GM12878 (cell line): ENCODE results near the gene DOK1. TPM values are rescaled to one million over a fixed set of nuclear protein-coding genes. Genes with fewer than 3 reads are reported as not detected.
A peak's percentile ranks its signal among the peaks of the same experiment; 100 is the strongest.

ENCODE experiments used
- ATAC-seq: fragments of 200-7000 bp; cut with Tn5 transposase; 3 replicates; pipeline ENCODE4 v1.9.1; 2020; ENCODE audit warnings: mild to moderate bottlenecking, moderate library complexity
- BruUV-seq: library from RNA; stranded (reverse); fragments of 400-500 nt; replicated peaks from 2 replicates; lab custom pipeline; 2021; lab: Mats Ljungman, UMichigan
- CTCF ChIA-PET: fragments of 300-600 bp; sonication (Branson Sonifier 250); formaldehyde crosslinking; extraction: SDS; loops from one replicate; lab custom pipeline; 2021; ENCODE audit warnings: inconsistent platforms; lab: Yijun Ruan, JAX
- POLR2A ChIA-PET: fragments of 350-600 bp; formaldehyde crosslinking; extraction: SDS; loops from one replicate; lab custom pipeline; 2021; ENCODE audit warnings: inconsistent platforms; lab: Charles Lee
- RAD21 ChIA-PET: fragments of 300-600 bp; sonication (Branson Sonifier 250); formaldehyde crosslinking; loops from one replicate; lab custom pipeline; 2023; ENCODE audit warnings: antibody characterized with exemption; ENCODE audit not compliant: unreplicated experiment; lab: Charles Lee
- SMC1A ChIA-PET: fragments of 300-600 bp; sonication (Branson Sonifier 250); formaldehyde crosslinking; loops from one replicate; lab custom pipeline; 2023; ENCODE audit not compliant: unreplicated experiment, uncharacterized antibody; lab: Charles Lee
- DNase-seq: peaks from one replicate; pipeline ENCODE4 v3.0.0-alpha.2; 2011; ENCODE audit warnings: low read depth, low spot score
- FAIRE-seq: peaks from 3 replicates; lab custom pipeline; 2011; peaks lifted over from hg19 to GRCh38; lab: Jason Lieb, UNC
- H2AFZ ChIP-seq: 2 replicates; pipeline ENCODE4 v1.6.0; 2011; ENCODE audit warnings: low read depth, low read length, control low read depth; ENCODE audit not compliant: control insufficient read depth
- H3K27ac ChIP-seq: 2 replicates; pipeline ENCODE4 v1.5.1; 2011; ENCODE audit warnings: control low read depth; ENCODE audit not compliant: control insufficient read depth, insufficient read depth
- H3K27me3 ChIP-seq, 2 experiments: replicated peaks in 1 of 2; 2 replicates each; pipeline versions ENCODE4 v1.6.0 to v1.6.1; 2011; ENCODE audit warnings: low read length in 1 of 2; ENCODE audit not compliant: control insufficient read depth in 2 of 2, insufficient read depth in 2 of 2
- H3K36me3 ChIP-seq, 2 experiments: 2 replicates each; pipeline ENCODE4 v1.5.1; 2011; ENCODE audit warnings: low read length in 1 of 2; ENCODE audit not compliant: control insufficient read depth in 2 of 2, insufficient read depth in 2 of 2
- H3K4me1 ChIP-seq: 2 replicates; pipeline ENCODE4 v1.6.1; 2011; ENCODE audit warnings: mild to moderate bottlenecking, low read length, moderate library complexity, mixed read lengths; ENCODE audit not compliant: control insufficient read depth, insufficient read depth
- H3K4me2 ChIP-seq: 2 replicates; pipeline ENCODE4 v1.6.0; 2011; ENCODE audit warnings: control low read depth; ENCODE audit not compliant: control insufficient read depth, insufficient read depth
- H3K4me3 ChIP-seq: fragments of 200-600 bp; sonication (generic); 2 replicates; pipeline ENCODE4 v1.5.1; 2016
- H3K79me2 ChIP-seq: 2 replicates; pipeline ENCODE4 v1.6.0; 2011; ENCODE audit warnings: low read length; ENCODE audit not compliant: control insufficient read depth, insufficient read depth
- H3K9ac ChIP-seq: 2 replicates; pipeline ENCODE4 v1.8.0; 2011; ENCODE audit warnings: low read length, control low read depth, mixed read lengths; ENCODE audit not compliant: control insufficient read depth, insufficient read depth
- H3K9me3 ChIP-seq: replicated peaks from 3 replicates; pipeline ENCODE4 v1.5.1; 2011; ENCODE audit warnings: mild to moderate bottlenecking, low read length; ENCODE audit not compliant: control insufficient read depth, insufficient read depth
- H4K20me1 ChIP-seq: 2 replicates; pipeline ENCODE4 v1.6.0; 2011; ENCODE audit not compliant: control insufficient read depth, insufficient read depth
- NR2F1 ChIP-seq: fragments of 450-650 bp; conservative IDR thresholded peaks from 2 replicates; pipeline ENCODE4 v1.6.1; 2017; ENCODE audit warnings: mild to moderate bottlenecking
- SMAD5 ChIP-seq: IDR thresholded peaks from 2 replicates; pipeline ENCODE4 v1.6.1; 2016; ENCODE audit warnings: antibody characterized with exemption, low read depth
- TCF7 ChIP-seq: IDR thresholded peaks from 2 replicates; pipeline ENCODE4 v1.6.1; 2014; ENCODE audit warnings: antibody characterized with exemption, borderline replicate concordance
- ZSCAN29 ChIP-seq: fragments of 450-650 bp; IDR thresholded peaks from 2 replicates; pipeline ENCODE4 v1.6.1; 2017; ENCODE audit warnings: mild to moderate bottlenecking, moderate library complexity
- WGBS: methylation state at CpG from one replicate; pipeline ENCODE4 v1.1.6; 2016; ENCODE audit warnings: low lambda C conversion rate; ENCODE audit not compliant: insufficient replicate concordance, insufficient coverage; ENCODE audit errors: missing lambda C conversion rate; 5-methylcytosine and 5-hydroxymethylcytosine counted together
- in situ Hi-C: fragments of 300-500 bp; cut with MboI; formaldehyde crosslinking; loops from 9 replicates; pipeline ENCODE4 v1.14.3; 2018; ENCODE audit warnings: mixed read lengths
- intact Hi-C: fragments of 100-400 bp; cut with micrococcal nuclease; formaldehyde crosslinking; loops from one replicate; pipeline ENCODE4 v1.14.2; 2022; ENCODE audit not compliant: unreplicated experiment
- polyA plus RNA-seq, 11 experiments: library from polyadenylated mRNA; depleted of rRNA in 4 of 11; unstranded in 6 of 11; stranded (reverse) in 5 of 11; fragments of >200 nt; fragmentation: Nextera tagmentation in 4 of 11; fragmentation: Illumina TruSeq in 1 of 11; extraction: Ambion mirVana in 4 of 11; extraction: Trizol in 1 of 11; gene quantifications; 1 replicate in 1 of 11; 2 replicates in 10 of 11; pipeline versions ENCODE4 v1.2.1 to v1.2.3, GENCODE V29; 2011 to 2016; ENCODE audit warnings: inconsistent platforms in 2 of 11, missing spikeins in 2 of 11, low read depth in 1 of 11
- total RNA-seq, 4 experiments: library from RNA; depleted of rRNA in 3 of 4; stranded (reverse); fragments of >200 nt in 3 of 4; fragmentation: Illumina TruSeq in 1 of 4; extraction: Trizol in 1 of 4; gene quantifications; 2 replicates each; pipeline versions ENCODE4 v1.2.1 to v1.2.3, GENCODE V29; 2013 to 2021
- TF ChIP-seq, protein P1 (sequence below): fragments of 450-650 bp; IDR thresholded peaks from 2 replicates; pipeline ENCODE4 v1.6.1; 2016; ENCODE audit warnings: mild to moderate bottlenecking

Gene DOK1
- total and polyA plus RNA-seq, 10 of the 15 experiments (the other 5 are each of a cell fraction or from before 2014, with no cell fraction given), result 1.4 to 104 (median 59.7) TPM

DNA sequence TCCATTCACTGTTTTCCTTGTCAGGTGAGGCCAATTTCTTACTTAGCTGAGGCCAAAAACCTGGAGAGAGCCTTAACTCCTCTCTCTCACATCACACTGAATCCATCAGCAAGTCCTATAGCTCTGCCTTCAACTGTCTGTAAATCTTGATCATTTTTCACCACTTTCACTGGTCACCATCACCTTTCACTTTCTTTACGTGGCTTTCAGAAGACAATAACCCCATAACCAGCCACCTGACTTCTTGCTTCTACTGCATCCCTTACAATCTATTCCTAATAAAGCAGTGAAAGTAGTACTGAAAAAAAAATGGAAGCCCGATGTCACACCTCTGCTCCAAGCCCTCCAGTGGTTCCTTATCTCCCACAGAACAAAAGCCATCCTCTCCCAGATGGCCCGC is 8.5 kb upstream of the DOK1 start:
- FAIRE-seq, result no peak
- Histone ChIP-seq H3K9me3 (no peaks in the 10 kb centered on the region), H3K4me1 (peaks cover 18% of the 10 kb centered on the region), H3K79me2 (peaks cover 40% of the 10 kb centered on the region), H3K4me3 (no peak overlapping the region), H4K20me1 (no peaks in the 10 kb centered on the region), H2AFZ (0 out of 2 replicates have a peak overlapping the region, but pooled peaks have one; percentile 21), H3K36me3 (no peaks in the 10 kb centered on the region; a peak in 1 of 4 replicates), H3K4me2 (peak overlapping the region; percentile 40), H3K27ac (peak overlapping the region; percentile 35; the same call in 1 of the 2 replicates), H3K27me3 (no peaks in the 10 kb centered on the region), H3K9ac (no peak overlapping the region)
- intact Hi-C loops (no loop called here), in situ Hi-C loops (no loop called here)
- TF ChIP-seq TCF7 (no peak), SMAD5 (no peak), NR2F1 (no peak), ZSCAN29 (no peak)
- TF ChIP-seq, protein P1, sequence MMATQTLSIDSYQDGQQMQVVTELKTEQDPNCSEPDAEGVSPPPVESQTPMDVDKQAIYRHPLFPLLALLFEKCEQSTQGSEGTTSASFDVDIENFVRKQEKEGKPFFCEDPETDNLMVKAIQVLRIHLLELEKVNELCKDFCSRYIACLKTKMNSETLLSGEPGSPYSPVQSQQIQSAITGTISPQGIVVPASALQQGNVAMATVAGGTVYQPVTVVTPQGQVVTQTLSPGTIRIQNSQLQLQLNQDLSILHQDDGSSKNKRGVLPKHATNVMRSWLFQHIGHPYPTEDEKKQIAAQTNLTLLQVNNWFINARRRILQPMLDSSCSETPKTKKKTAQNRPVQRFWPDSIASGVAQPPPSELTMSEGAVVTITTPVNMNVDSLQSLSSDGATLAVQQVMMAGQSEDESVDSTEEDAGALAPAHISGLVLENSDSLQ, result 0 out of 2 replicates have a peak, but pooled peaks have one; percentile 9
- SMC1A ChIA-PET, result interaction anchor here (0.9 to 5.3 kb wide), 6 partner anchors 14 to 89 kb away, joined by 3 to 60 read pairs (median 5); partner anchors contain the start of gene HTRA2
- WGBS, result 54% methylated on average over 3 of the region's 3 CpGs
- POLR2A ChIA-PET, result interaction anchor here (0.7 to 17.8 kb wide), 6 partner anchors 14 to 57 kb away, joined by 3 to 441 read pairs (median 4); no protein-coding TSS in a partner anchor
- DNase-seq, result no peak
- CTCF ChIA-PET, result interaction anchor here (0.9 to 14.3 kb wide), 9 partner anchors 9 to 63 kb away, joined by 3 to 96 read pairs (median 13); partner anchors contain the start of genes AUP1, CCDC142, DQX1 and HTRA2
- BruUV-seq, result no TSS peak
- RAD21 ChIA-PET, result interaction anchor here (1.1 to 8.6 kb wide), 6 partner anchors 14 to 88 kb away, joined by 3 to 94 read pairs (median 8); partner anchors contain the start of gene WBP1
- peak; percentile 39 for ATAC-seq
